Stimulated activated naive B cell treated with anti-CD40 and anti-IgM and Interleukin-4, amounts not matched to agents 10 μg/mL and 1 μg/mL and 100 μg/mL, for 72 hours (primary cell): ENCODE measurements around the gene NECTIN1.

Experiments used
- ATAC-seq, 2 donors: fragments of 150-1000 bp; cut with Tn5 transposase; replicated peaks; 2 replicates each; pipeline ENCODE4 v1.10.0; 2021; ENCODE audit warnings: moderate library complexity in 1 of 2
- DNase-seq: peaks from one replicate; pipeline ENCODE4 v3.0.0; 2021
- H3K27ac Mint-ChIP-seq: one replicate; pipeline ENCODE4 v1.8.0; 2022; ENCODE audit warnings: mild to moderate bottlenecking, mixed read lengths
- H3K27me3 Mint-ChIP-seq, 2 donors: one replicate each; pipeline ENCODE4 v1.8.0; 2022; ENCODE audit warnings: mixed read lengths in 2 of 2
- H3K36me3 Mint-ChIP-seq, 2 donors: one replicate each; pipeline ENCODE4 v1.8.0; 2022; ENCODE audit warnings: mixed read lengths in 2 of 2, mild to moderate bottlenecking in 1 of 2
- H3K4me1 Mint-ChIP-seq, 2 donors: one replicate each; pipeline ENCODE4 v1.8.0; 2022; ENCODE audit warnings: mixed read lengths in 2 of 2, mild to moderate bottlenecking in 1 of 2
- H3K4me3 Mint-ChIP-seq, 2 donors: one replicate each; pipeline ENCODE4 v1.8.0; 2022; ENCODE audit warnings: mild to moderate bottlenecking in 2 of 2, mixed read lengths in 2 of 2, moderate library complexity in 1 of 2
- H3K9me3 Mint-ChIP-seq, 2 donors: one replicate each; pipeline ENCODE4 v1.8.0; 2022; ENCODE audit warnings: mixed read lengths in 2 of 2, mild to moderate bottlenecking in 1 of 2

NECTIN1 gene

DNA sequence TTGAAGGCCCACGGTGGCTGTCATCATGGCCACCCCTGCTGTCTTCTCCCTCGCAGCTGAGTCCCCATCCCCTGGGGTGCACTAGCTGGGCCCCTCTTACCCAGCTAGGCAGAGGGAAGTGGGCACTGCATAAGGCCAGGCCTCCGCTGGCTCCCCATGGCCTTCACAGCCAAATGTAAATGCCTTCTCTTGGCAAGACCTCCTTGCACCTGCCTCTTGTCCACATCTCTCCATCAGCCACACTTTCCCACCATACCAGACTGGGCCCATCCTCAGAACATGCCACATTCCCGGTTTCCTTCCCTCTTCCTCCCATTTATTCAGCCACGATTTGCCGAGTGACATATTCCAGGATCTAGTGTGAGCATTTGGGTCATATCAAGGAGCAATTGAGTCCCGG, 49.7 kb downstream of the NECTIN1 start:
- Mint-ChIP-seq H3K9me3 (peaks cover 9 to 11% of the 10 kb centered on the region in 2 donors), H3K4me3 (no peak overlapping the region), H3K27ac (no peak overlapping the region), H3K27me3 (no peaks in the 10 kb centered on the region), H3K4me1 (peaks cover 12 to 15% of the 10 kb centered on the region in 2 donors), H3K36me3 (peaks cover 19 to 20% of the 10 kb centered on the region in 2 donors)
- no peak for ATAC-seq
- DNase-seq = no peak

- peaks cover 19 to 20% of the 10 kb centered on the region in 2 donors for H3K36me3 Mint-ChIP-seq
- no peak overlapping the region for H3K4me3 Mint-ChIP-seq
- H3K27me3 Mint-ChIP-seq = no peaks in the 10 kb centered on the region
- ATAC-seq = no peak
- DNase-seq = no peak
- peaks cover 22 to 25% of the 10 kb centered on the region in 2 donors for H3K4me1 Mint-ChIP-seq
- no peak overlapping the region for H3K27ac Mint-ChIP-seq
- peaks cover 9 to 11% of the 10 kb centered on the region in 2 donors for H3K9me3 Mint-ChIP-seq
These were observed 50.6 kb downstream of the NECTIN1 start for GRCh38 chr11:119678351-119678750.

GRCh38 chr11:119677840-119678239, 51.2 kb downstream of the NECTIN1 start:
- Mint-ChIP-seq H3K4me3 (no peak overlapping the region), H3K27me3 (no peaks in the 10 kb centered on the region), H3K27ac (no peak overlapping the region), H3K4me1 (peaks cover 24 to 27% of the 10 kb centered on the region in 2 donors), H3K36me3 (peaks cover 19 to 20% of the 10 kb centered on the region in 2 donors), H3K9me3 (peaks cover 9 to 11% of the 10 kb centered on the region in 2 donors)
- no peak for DNase-seq
- no peak for ATAC-seq

DNA sequence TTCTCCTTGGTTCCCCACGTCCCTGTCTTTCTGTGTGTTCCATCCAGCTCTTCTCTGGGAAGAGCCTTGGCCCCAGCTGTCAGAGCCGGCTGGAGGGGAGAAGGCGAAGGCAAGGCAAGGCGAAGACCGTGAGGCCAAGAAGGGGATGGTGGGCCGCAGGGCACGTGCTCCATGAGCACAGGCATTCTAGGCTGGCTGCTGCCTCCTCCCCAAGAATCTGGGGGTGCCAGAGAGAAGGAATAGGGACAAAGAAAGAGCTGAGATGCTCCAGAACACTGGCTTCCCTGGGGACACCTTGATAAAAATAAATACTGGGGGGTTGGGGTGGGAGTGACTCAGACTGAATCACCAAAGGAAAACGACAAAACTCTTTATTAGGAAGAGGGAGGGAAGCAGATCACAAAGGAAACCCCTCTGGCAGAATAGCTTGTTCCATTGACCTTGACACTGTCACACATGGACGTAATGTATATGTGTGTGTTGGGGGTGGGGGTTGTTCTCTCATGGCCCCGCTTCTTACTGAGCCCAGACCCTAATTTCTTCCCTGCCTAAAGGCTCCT, 52.5 kb downstream of the NECTIN1 start:
- DNase-seq (no peak), ATAC-seq (no peak)
- H3K9me3 Mint-ChIP-seq = peaks cover 9 to 11% of the 10 kb centered on the region in 2 donors
- H3K4me1 Mint-ChIP-seq = peaks cover 29 to 33% of the 10 kb centered on the region in 2 donors
- H3K4me3 Mint-ChIP-seq = no peak overlapping the region
- H3K27me3 Mint-ChIP-seq = no peaks in the 10 kb centered on the region
- peaks cover 19 to 22% of the 10 kb centered on the region in 2 donors for H3K36me3 Mint-ChIP-seq
- H3K27ac Mint-ChIP-seq = no peak overlapping the region

DNA sequence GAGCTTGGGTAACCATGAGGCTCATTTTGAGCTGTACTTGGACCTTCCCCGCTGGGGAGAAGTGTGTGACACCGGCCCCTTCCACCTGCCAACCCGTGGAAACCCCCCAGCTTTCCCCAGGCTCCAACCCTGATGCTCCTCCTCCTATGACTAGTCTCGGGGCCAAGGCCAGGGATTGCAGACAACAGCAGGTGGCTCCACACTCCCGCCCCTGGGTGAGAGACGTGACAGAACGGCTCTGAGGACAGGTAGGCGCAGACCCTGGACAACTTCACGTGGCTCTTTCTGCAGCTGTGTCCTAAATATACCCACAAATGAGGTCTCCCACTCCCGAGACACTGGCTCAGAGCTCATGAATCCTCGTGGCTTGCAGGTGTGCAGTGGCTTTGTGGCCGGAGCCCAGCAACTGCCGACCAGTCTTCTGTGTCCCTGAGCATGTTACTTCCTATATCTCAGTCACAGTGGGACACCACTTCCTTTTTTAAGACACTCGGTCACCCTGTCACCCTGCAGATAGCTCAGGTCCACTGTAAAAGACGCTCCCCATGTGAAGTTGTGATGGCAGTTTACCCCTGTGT, 55.2 kb downstream of the NECTIN1 start:
- peaks cover 26 to 33% of the 10 kb centered on the region in 2 donors for H3K4me1 Mint-ChIP-seq
- peaks cover 19 to 22% of the 10 kb centered on the region in 2 donors for H3K36me3 Mint-ChIP-seq
- peaks cover 9 to 11% of the 10 kb centered on the region in 2 donors for H3K9me3 Mint-ChIP-seq
- peak; percentile 77 for DNase-seq
- peak overlapping the region; percentile 58 to 66 for H3K4me3 Mint-ChIP-seq
- H3K27me3 Mint-ChIP-seq = peaks cover 0 to 4% of the 10 kb centered on the region in 2 donors
- peak; percentile 89 to 93 for ATAC-seq
- peak overlapping the region; percentile 93 for H3K27ac Mint-ChIP-seq

DNA sequence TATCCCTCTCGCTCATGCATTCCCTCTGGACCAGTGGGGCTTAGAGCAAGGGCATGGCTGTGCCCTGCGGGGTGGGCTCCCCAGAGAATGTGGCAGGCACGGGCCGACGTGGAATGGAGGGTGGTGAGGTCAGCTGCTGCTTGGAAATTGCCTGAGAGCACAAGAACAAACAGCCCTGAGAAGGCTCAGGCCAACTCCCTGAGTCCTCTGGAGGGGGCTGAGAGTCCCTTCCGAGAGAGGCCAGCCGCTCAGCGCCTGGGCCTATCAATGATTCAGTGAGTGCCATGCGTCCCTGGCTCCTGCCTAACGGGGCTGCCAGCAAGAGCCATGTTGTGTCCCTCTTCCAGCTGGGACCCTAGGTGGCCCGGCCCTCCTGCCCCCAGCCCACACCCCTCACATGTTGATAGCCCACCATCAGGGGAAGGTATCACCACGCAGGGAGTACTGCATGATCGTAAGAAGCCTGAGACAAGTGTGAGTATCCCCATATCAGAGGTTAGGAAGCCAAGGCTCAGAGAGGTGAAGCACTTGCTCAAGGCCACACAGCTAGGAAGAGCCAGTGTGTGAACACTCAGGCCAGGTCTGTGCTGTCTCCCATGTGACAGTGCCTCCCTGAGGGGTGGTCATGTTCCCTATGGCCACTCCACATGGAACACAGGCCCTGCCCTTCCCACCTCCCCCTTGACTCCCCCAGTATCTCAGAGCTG, 55.8 kb downstream of the NECTIN1 start:
- peaks cover 9 to 11% of the 10 kb centered on the region in 2 donors for H3K9me3 Mint-ChIP-seq

DNA sequence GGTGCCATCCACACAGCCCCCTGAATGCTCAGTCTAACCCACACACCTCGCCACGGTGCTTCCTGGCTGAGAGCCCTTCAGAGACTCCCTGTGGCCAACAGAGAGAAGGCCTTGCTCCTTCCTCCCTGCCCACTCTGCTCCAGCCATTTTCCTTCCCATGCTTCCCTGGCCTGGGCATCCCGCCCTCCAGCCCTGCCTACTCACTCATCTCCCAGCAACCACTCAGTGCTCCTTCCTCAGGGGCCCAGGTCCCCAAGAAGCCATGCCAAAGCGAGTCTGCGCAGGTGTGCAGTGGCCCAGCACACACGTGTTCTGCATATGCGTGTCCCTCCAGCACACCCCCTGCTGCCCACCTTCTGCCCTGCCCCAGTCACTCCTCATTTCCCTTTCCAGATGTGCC, 56.4 kb downstream of the NECTIN1 start:
- DNase-seq (no peak), ATAC-seq (no peak)
- H3K27ac Mint-ChIP-seq = no peak overlapping the region
- H3K9me3 Mint-ChIP-seq = peaks cover 4 to 6% of the 10 kb centered on the region in 2 donors
- peaks cover 26 to 33% of the 10 kb centered on the region in 2 donors for H3K4me1 Mint-ChIP-seq
- no peak overlapping the region for H3K4me3 Mint-ChIP-seq
- peaks cover 0 to 4% of the 10 kb centered on the region in 2 donors for H3K27me3 Mint-ChIP-seq
- peaks cover 15 to 18% of the 10 kb centered on the region in 2 donors for H3K36me3 Mint-ChIP-seq

More for the DNA sequence above, 55.8 kb downstream of the NECTIN1 start:
- H3K36me3 Mint-ChIP-seq = peaks cover 21% of the 10 kb centered on the region in 2 donors
- ATAC-seq (peak; percentile 11 to 18), DNase-seq (no peak)
- peaks cover 26 to 33% of the 10 kb centered on the region in 2 donors for H3K4me1 Mint-ChIP-seq
- peak overlapping the region; percentile 58 to 66 for H3K4me3 Mint-ChIP-seq
- peaks cover 0 to 4% of the 10 kb centered on the region in 2 donors for H3K27me3 Mint-ChIP-seq
- H3K27ac Mint-ChIP-seq = peak overlapping the region; percentile 93

DNA sequence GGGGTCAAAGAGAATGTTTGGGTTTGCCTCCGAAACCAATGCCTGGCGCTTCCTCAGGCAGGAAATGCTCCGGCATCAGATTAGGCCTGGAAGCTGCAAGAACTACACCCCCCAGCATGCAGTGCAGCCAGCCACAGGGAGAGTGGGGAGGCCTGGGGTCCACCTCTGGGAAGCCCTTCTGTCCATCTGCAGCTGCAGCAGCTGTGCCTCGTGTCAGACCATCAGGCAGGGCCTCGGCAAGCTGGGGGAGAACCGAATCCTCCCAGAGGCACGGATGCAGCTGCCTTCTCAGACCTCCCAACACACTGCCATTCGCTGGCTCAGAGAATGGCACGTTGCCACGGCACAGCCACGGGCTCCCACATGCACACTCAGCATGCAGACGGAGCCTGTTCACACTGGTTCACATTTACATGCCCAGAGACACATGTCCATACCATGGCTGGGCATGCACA, 57.4 kb downstream of the NECTIN1 start:
- DNase-seq (no peak), ATAC-seq (no peak)
- H3K27ac Mint-ChIP-seq = no peak overlapping the region
- no peaks in the 10 kb centered on the region for H3K9me3 Mint-ChIP-seq
- H3K36me3 Mint-ChIP-seq = peaks cover 6 to 10% of the 10 kb centered on the region in 2 donors
- peaks cover 0 to 4% of the 10 kb centered on the region in 2 donors for H3K27me3 Mint-ChIP-seq
- peaks cover 26 to 32% of the 10 kb centered on the region in 2 donors for H3K4me1 Mint-ChIP-seq
- no peak overlapping the region for H3K4me3 Mint-ChIP-seq

DNA sequence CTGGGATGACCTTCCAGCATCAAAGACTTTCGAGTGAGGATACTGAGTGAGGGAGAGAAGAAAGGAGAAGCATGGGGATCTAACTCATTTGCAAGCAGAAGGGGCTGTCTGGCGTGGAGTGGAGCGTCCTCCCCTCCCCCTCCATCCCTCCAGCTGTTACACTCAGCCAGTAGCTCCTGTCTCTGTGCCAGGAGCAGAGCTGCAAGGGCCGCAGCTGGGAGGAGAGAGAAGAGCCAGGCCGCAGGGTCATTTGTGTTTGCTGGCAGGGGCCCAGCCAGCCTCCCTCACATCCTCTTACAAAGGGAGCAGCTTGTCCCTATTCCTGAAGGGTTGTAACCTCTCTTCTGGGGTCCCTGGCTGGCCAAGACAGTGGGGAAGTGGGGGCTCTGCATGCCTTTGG, 57.9 kb downstream of the NECTIN1 start:
- Mint-ChIP-seq H3K4me3 (no peak overlapping the region), H3K9me3 (no peaks in the 10 kb centered on the region), H3K36me3 (peaks cover 4 to 6% of the 10 kb centered on the region in 2 donors), H3K27me3 (peaks cover 0 to 4% of the 10 kb centered on the region in 2 donors), H3K27ac (no peak overlapping the region), H3K4me1 (peaks cover 25 to 28% of the 10 kb centered on the region in 2 donors)
- no peak for ATAC-seq
- no peak for DNase-seq

GRCh38 chr11:119669487-119669886, 59.5 kb downstream of the NECTIN1 start:
- H3K36me3 Mint-ChIP-seq = peaks cover 2 to 6% of the 10 kb centered on the region in 2 donors
- H3K27ac Mint-ChIP-seq = no peak overlapping the region
- H3K9me3 Mint-ChIP-seq = no peaks in the 10 kb centered on the region
- no peak for DNase-seq
- no peak for ATAC-seq
- no peak overlapping the region for H3K4me3 Mint-ChIP-seq
- peaks cover 21 to 22% of the 10 kb centered on the region in 2 donors for H3K4me1 Mint-ChIP-seq
- peaks cover 0 to 4% of the 10 kb centered on the region in 2 donors for H3K27me3 Mint-ChIP-seq

- Mint-ChIP-seq H3K27me3 (peaks cover 0 to 4% of the 10 kb centered on the region in 2 donors), H3K4me1 (peaks cover 13 to 14% of the 10 kb centered on the region in 2 donors)
These were observed 60.3 kb downstream of the NECTIN1 start for GRCh38 chr11:119668676-119669075.

DNA sequence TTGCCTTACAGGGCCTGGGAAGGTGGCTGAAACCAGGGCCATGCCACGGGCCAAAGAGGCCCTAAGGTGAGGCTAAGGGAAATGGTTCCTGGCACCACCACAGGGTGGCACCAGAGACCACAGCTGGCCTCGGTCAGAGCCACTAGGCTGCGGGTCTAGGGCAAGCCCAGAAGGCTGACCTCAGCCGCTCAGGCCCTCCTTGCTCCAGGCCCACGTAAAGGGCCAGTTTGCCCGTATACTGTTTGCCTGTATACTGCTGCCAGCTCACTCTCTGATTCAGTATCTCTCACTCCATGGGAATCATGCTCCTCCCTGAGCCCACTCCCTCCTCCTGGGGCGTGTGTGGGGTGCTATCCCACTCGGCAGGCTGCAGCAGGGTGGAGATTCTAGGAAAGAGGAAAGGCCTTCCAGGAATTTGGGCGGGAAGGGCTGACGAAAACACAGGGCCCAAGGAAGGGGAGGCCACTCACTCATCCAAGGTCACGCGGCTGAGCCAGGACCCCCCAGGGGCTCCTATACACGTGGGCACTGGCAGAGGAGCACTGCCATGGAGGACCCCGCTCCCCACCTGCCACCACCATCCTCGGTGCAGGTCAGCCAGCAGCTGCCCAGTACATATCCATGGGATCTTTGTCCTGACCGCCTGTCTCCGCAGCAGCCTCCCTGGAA, 62.4 kb downstream of the NECTIN1 start:
- Mint-ChIP-seq H3K4me3 (no peak overlapping the region), H3K9me3 (no peaks in the 10 kb centered on the region), H3K27me3 (peaks cover 0 to 4% of the 10 kb centered on the region in 2 donors), H3K36me3 (peaks cover 0 to 6% of the 10 kb centered on the region in 2 donors), H3K27ac (no peak overlapping the region), H3K4me1 (no peaks in the 10 kb centered on the region)
- DNase-seq = peak; percentile 55
- ATAC-seq = peak; percentile 95 to 98

More at GRCh38 chr11:119668676-119669075, 60.3 kb downstream of the NECTIN1 start:
- Mint-ChIP-seq H3K36me3 (peaks cover 2 to 6% of the 10 kb centered on the region in 2 donors), H3K4me3 (no peak overlapping the region), H3K9me3 (no peaks in the 10 kb centered on the region), H3K27ac (no peak overlapping the region)
- no peak for ATAC-seq
- no peak for DNase-seq

GRCh38 chr11:119666061-119666460, 62.9 kb downstream of the NECTIN1 start:
- ATAC-seq = peak in 1 of 2 donors; percentile 5
- Mint-ChIP-seq H3K27ac (no peak overlapping the region), H3K4me1 (no peaks in the 10 kb centered on the region), H3K9me3 (no peaks in the 10 kb centered on the region), H3K27me3 (peaks cover 0 to 4% of the 10 kb centered on the region in 2 donors), H3K4me3 (no peak overlapping the region), H3K36me3 (peaks cover 0 to 6% of the 10 kb centered on the region in 2 donors)
- DNase-seq = no peak
